HG02852 (cell line): Measurements from ENCODE around the gene SEC23B.

Source experiments
- ATAC-seq: cut with Tn5 transposase; IDR thresholded peaks from one replicate; pipeline ENCODE4 v1.9.1; 2021; ENCODE audit warnings: mild to moderate bottlenecking, moderate library complexity; ENCODE audit not compliant: unreplicated experiment

The SEC23B gene

DNA sequence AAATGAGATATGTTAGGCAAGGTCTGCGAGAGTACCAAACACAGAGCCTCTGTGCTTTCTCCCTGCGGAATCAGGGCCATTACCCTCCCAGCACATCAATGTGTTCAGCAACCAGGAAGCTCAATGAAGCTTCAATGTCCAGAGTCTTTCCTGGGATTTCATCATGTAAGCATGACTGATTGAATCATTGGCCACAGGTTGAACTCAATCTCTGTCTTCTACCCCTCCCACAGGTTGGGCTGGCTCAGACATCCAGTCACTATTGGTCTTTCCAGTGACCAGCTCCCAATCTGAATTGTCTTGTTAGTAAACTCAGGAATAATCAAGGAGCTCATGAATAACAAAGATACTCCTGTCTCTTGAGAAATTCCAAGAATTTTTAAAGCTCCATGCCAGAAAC lies 77.4 kb downstream of the SEC23B start:
- ATAC-seq: no peak

DNA sequence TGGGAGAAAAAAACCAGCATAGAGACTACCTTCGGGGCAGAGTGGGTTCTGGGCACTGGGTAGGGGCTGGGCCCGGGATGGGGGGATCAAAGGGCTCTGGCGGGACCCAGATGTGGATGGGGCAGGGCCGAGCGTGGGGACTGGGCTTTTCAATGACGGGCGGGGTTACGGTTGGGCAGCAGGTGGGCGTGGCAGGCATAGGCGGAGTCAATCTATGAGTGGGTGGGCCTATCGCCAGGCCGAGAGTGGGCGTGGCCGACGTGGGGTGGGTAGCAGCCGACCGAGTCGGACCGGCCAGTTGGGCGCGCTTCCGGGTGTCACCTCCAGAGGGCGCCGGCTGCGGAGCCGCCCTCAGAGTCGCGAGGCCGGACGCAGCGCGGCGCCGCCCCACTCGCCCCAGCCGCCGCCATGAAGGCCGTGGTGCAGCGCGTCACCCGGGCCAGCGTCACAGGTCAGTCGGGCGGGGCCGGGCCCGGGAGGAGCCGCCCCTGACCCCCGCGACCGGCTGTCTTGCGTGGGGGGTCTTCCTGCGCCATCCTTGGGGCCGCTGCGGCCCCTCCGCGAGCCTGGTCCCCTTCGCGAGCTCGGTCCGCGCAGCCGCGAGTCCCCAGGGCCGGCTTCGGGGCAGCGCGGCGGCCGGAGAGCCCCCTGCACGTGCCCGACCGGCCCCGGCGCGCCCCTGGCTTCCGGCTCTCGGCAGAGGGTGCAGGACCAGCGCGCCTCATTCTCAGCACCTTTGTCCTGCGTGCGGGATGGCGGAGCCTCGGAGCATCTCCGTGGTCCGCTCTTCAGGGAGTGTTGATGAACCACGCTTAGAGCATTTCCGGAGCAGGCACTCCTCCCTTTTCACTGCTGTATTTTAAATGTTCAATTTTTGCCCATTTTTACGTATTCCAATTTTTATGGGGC lies 80.2 kb downstream of the SEC23B start, which contains the start of gene DTD1:
DTD1 (plus strand) TSS at position 390 of the 909 bp plus-strand sequence; CDS start at position 409, 19 bp downstream.
- ATAC-seq: peak; percentile 89

DNA sequence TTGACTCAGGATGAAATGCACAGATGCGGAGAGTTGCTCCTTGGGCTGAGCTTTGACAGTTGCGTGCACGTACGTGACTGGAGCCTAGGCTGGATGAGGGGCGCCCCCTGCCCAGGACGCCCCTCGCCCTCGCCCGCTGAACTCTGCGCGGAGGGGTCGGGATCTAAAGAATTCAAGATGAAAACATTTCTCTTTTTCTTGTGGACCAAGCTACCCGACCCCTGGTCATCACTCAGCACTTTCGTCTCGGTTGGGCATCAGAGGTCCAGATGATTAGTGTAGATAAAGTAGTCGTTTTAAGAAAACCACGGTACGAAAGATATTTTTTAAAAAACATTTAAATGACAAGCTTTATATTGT lies 80.8 kb downstream of the SEC23B start:
- no peak for ATAC-seq

DNA sequence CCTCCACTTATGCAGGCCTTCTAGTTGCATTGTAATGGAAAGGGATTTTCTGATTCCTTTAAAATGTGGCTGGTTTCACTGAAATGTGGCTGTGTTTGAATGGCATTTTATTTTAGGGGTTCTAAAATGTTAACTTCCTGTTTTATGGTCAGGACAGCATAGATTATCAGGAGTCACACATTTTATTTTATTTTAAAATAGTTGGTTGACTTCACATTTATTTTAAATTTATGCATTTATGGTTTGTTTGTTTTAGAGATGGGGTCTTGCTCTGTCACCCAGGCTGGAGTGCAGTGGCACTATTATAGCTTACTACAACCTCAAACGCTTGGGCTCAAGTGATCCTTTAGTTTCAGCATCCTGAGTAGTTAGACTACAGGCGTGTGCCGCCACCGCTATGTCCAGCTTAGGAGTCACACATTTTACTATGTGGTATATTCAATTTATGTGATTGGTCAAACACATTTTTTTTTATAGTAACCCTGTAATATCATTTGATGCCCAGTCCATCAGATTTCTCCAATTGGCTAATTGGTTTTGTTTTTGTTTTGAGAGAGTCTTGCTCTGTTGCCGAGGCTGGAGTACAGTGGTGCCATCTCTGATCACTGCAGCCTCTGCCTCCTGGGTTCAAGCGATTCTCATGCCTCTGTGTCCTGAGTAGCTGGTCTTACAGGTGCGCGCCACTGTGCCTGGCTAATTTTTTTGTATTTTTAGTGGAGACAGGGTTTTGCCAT lies 82.4 kb downstream of the SEC23B start:
- ATAC-seq: no peak

DNA sequence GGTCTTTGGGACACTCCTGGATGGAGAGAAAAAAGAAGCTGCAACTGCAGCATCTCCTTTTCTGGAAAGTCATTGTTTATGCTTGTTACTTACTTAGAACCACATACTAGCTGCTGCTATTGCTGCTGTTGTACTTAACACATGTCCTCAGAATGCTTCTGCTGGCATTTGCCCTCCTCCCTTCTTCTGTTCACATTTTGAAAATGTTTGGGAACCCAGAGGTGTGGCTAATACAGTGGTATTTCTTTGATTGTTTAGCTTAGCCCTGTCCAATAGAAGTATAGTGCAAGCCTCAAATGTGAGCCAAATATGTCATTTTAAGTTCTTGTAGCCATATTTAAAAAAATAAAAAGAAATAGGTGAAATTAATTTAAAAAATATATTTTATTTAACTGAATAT lies 88.5 kb downstream of the SEC23B start:
- no peak for ATAC-seq

DNA sequence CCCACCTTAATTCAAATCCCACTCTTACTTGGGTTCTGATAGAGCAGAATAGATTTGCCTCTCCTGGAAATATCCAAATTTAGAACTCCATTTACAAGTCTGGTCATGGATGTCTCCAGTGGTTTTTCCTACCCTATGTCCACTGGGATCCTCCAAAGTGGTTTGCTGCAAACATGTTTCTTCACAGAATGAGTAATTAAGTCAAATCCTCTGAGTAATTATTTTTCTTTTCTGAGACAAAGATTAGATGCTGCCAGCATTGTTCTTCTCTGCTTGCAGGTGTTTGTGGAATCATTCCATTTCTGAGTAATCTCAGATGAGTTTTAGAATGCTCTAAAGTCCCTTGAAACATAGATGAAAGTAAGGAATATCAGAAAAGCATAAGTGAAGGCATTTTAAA lies 102.0 kb downstream of the SEC23B start:
- no peak for ATAC-seq
